Hepatocyte (in vitro differentiated cells): ENCODE measurements around the gene NIN. TPM values are rescaled to one million over a fixed set of nuclear protein-coding genes. Genes with fewer than 3 reads are reported as not detected.

Experiments used
- DNase-seq: peaks from one replicate; pipeline ENCODE4 v3.0.0-alpha.2; 2016; ENCODE audit warnings: low spot score
- H2AFZ ChIP-seq: fragments of 200-600 bp; sonication (generic); 2 replicates; pipeline ENCODE4 v1.6.0; 2016; ENCODE audit warnings: antibody characterized with exemption, mild to moderate bottlenecking
- H3K27ac ChIP-seq: fragments of 200-600 bp; sonication (generic); 2 replicates; pipeline ENCODE4 v1.5.1; 2016; ENCODE audit warnings: mild to moderate bottlenecking
- H3K27me3 ChIP-seq: fragments of 200-600 bp; sonication (generic); 2 replicates; pipeline ENCODE4 v1.6.1; 2016
- H3K36me3 ChIP-seq: fragments of 200-600 bp; sonication (generic); replicated peaks from 2 replicates; pipeline ENCODE4 v1.5.1; 2016; ENCODE audit warnings: low read depth; ENCODE audit not compliant: insufficient read depth
- H3K4me1 ChIP-seq: fragments of 200-600 bp; sonication (generic); 2 replicates; pipeline ENCODE4 v1.5.1; 2016; ENCODE audit warnings: mild to moderate bottlenecking, moderate library complexity; ENCODE audit not compliant: insufficient read depth
- H3K4me2 ChIP-seq: fragments of 200-600 bp; sonication (generic); 2 replicates; pipeline ENCODE4 v1.6.0; 2016
- H3K4me3 ChIP-seq: fragments of 200-600 bp; sonication (generic); 2 replicates; pipeline ENCODE4 v1.5.1; 2016; ENCODE audit warnings: mild to moderate bottlenecking
- H3K79me2 ChIP-seq: fragments of 200-600 bp; sonication (generic); 2 replicates; pipeline ENCODE4 v1.6.0; 2017; ENCODE audit warnings: mild to moderate bottlenecking
- H3K9me2 ChIP-seq: fragments of 200-600 bp; sonication (generic); replicated peaks from 2 replicates; pipeline ENCODE4 v1.6.0; 2017; ENCODE audit warnings: mild to moderate bottlenecking; ENCODE audit not compliant: insufficient read depth
- H3K9me3 ChIP-seq: fragments of 200-600 bp; sonication (generic); 2 replicates; pipeline ENCODE4 v1.5.1; 2016; ENCODE audit warnings: low read depth, mild to moderate bottlenecking
- H4K20me1 ChIP-seq: fragments of 200-600 bp; sonication (generic); 2 replicates; pipeline ENCODE4 v1.6.0; 2016; ENCODE audit warnings: mild to moderate bottlenecking; ENCODE audit not compliant: insufficient read depth, poor library complexity, severe bottlenecking
- CTCF ChIP-seq: fragments of 200-600 bp; sonication (generic); IDR thresholded peaks from 2 replicates; pipeline ENCODE4 v1.5.1; 2016; ENCODE audit warnings: antibody characterized with exemption, mild to moderate bottlenecking; ENCODE audit not compliant: poor library complexity
- EZH2 ChIP-seq: fragments of 200-600 bp; sonication (generic); IDR thresholded peaks from 2 replicates; pipeline ENCODE4 v1.6.1; 2016; ENCODE audit warnings: antibody characterized with exemption, mild to moderate bottlenecking, borderline replicate concordance
- EZH2phosphoT487 ChIP-seq: fragments of 200-600 bp; sonication (generic); IDR thresholded peaks from one replicate; pipeline ENCODE4 v1.6.1; 2018; ENCODE audit warnings: antibody characterized with exemption, mild to moderate bottlenecking, low read depth, moderate library complexity; ENCODE audit not compliant: unreplicated experiment, severe bottlenecking
- WGBS: methylation state at CpG from one replicate; pipeline ENCODE4 v1.1.6; 2016; ENCODE audit warnings: low lambda C conversion rate; ENCODE audit errors: missing lambda C conversion rate; 5-methylcytosine and 5-hydroxymethylcytosine counted together
- polyA plus RNA-seq: library from polyadenylated mRNA; unstranded; fragments of >200 nt; fragmentation: Nextera tagmentation; extraction: Ambion mirVana; gene quantifications from 2 replicates; pipeline ENCODE4 v1.2.1, GENCODE V29; 2016
- total RNA-seq: library from RNA; depleted of rRNA; stranded (reverse); fragments of >200 nt; gene quantifications from 2 replicates; pipeline ENCODE4 v1.2.3, GENCODE V29; 2014

NIN gene
- total and polyA plus RNA-seq, 2 experiments from 2014 or later, result 4.2 to 11.6 TPM

- Histone ChIP-seq H3K36me3 (no peaks in the 10 kb centered on the region), H3K9me2 (no peaks in the 10 kb centered on the region), H3K27ac (no peak overlapping the region), H3K27me3 (peaks cover 59% of the 10 kb centered on the region), H2AFZ (no peak overlapping the region), H4K20me1 (no peaks in the 10 kb centered on the region), H3K4me3 (no peak overlapping the region), H3K4me2 (no peak overlapping the region), H3K79me2 (no peaks in the 10 kb centered on the region), H3K9me3 (no peaks in the 10 kb centered on the region), H3K4me1 (no peaks in the 10 kb centered on the region)
- TF ChIP-seq EZH2phosphoT487 (no peak), CTCF (no peak)
- WGBS, result 84% methylated on average over 2 of the region's 2 CpGs
- no peak for DNase-seq
These were observed 7.0 kb upstream of the NIN start for GRCh38 chr14:50837850-50838470.

- Histone ChIP-seq H2AFZ (no peak overlapping the region), H3K9me2 (no peaks in the 10 kb centered on the region), H3K79me2 (no peaks in the 10 kb centered on the region), H3K27me3 (peaks cover 61% of the 10 kb centered on the region), H3K4me2 (no peak overlapping the region), H3K4me3 (no peak overlapping the region), H4K20me1 (no peaks in the 10 kb centered on the region), H3K36me3 (no peaks in the 10 kb centered on the region), H3K27ac (no peak overlapping the region), H3K9me3 (no peaks in the 10 kb centered on the region), H3K4me1 (peaks cover under 1% of the 10 kb centered on the region)
- 93% methylated on average over 10 of the region's 10 CpGs for WGBS
- no peak for TF ChIP-seq EZH2phosphoT487
- TF ChIP-seq EZH2, result no peak
- TF ChIP-seq CTCF, result no peak
- no peak for DNase-seq
These were observed 6.3 kb upstream of the NIN start for GRCh38 chr14:50837271-50837670.

- H3K79me2 ChIP-seq, result no peaks in the 10 kb centered on the region
- no peaks in the 10 kb centered on the region for H3K36me3 ChIP-seq
- H3K4me1 ChIP-seq, result peaks cover 4% of the 10 kb centered on the region
- TF ChIP-seq EZH2 (no peak), CTCF (no peak), EZH2phosphoT487 (no peak)
- 85% methylated on average over 5 of the region's 5 CpGs for WGBS
- no peaks in the 10 kb centered on the region for H3K9me2 ChIP-seq
- no peak overlapping the region for H2AFZ ChIP-seq
- H3K4me2 ChIP-seq, result no peak overlapping the region
- H3K9me3 ChIP-seq, result no peaks in the 10 kb centered on the region
- H4K20me1 ChIP-seq, result no peaks in the 10 kb centered on the region
- DNase-seq, result no peak
- H3K27ac ChIP-seq, result no peak overlapping the region
- H3K4me3 ChIP-seq, result no peak overlapping the region
- H3K27me3 ChIP-seq, result peaks cover 67% of the 10 kb centered on the region
These were observed 5.6 kb upstream of the NIN start for GRCh38 chr14:50836515-50836914.

- Histone ChIP-seq H3K79me2 (no peaks in the 10 kb centered on the region), H2AFZ (no peak overlapping the region), H3K36me3 (no peaks in the 10 kb centered on the region), H3K9me3 (no peaks in the 10 kb centered on the region), H4K20me1 (peaks cover under 1% of the 10 kb centered on the region), H3K4me3 (no peak overlapping the region), H3K4me1 (peaks cover 4% of the 10 kb centered on the region), H3K27me3 (peaks cover 60% of the 10 kb centered on the region), H3K27ac (no peak overlapping the region), H3K4me2 (no peak overlapping the region), H3K9me2 (no peaks in the 10 kb centered on the region)
- DNase-seq, result no peak
- WGBS, result 80% methylated on average over 2 of the region's 2 CpGs
- TF ChIP-seq CTCF, result no peak
- TF ChIP-seq EZH2, result no peak
- no peak for TF ChIP-seq EZH2phosphoT487
These were observed 4.3 kb upstream of the NIN start for GRCh38 chr14:50835280-50835679.
